Chondrocyte (in vitro differentiated cells): ENCODE results near the gene PAGE2. TPM values are rescaled to one million over a fixed set of nuclear protein-coding genes. Genes with fewer than 3 reads are reported as not detected.
A peak's percentile ranks its signal among the peaks of the same experiment; 100 is the strongest.
"Not testable (repeated sequence)": the region's sequence is repeated elsewhere in the genome, so short reads cannot be mapped to it uniquely, and the experiment has no call there.

Experiments used
- DNase-seq: peaks from one replicate; pipeline ENCODE4 v3.0.0; 2021; ENCODE audit warnings: mixed read lengths, low spot score
- H3K27ac Mint-ChIP-seq: one replicate; pipeline ENCODE4 v1.8.0; 2021; ENCODE audit warnings: mild to moderate bottlenecking, moderate library complexity, mixed read lengths; ENCODE audit not compliant: unreplicated experiment
- H3K27me3 Mint-ChIP-seq: 2 replicates; pipeline ENCODE4 v1.8.0; 2021; ENCODE audit warnings: low read depth, mixed read lengths
- H3K36me3 Mint-ChIP-seq: 2 replicates; pipeline ENCODE4 v1.8.0; 2021; ENCODE audit warnings: low read depth, mixed read lengths
- H3K4me1 Mint-ChIP-seq: 2 replicates; pipeline ENCODE4 v1.8.0; 2021; ENCODE audit warnings: low read depth, mild to moderate bottlenecking, mixed read lengths
- H3K4me3 Mint-ChIP-seq: one replicate; pipeline ENCODE4 v1.8.0; 2021; ENCODE audit warnings: mild to moderate bottlenecking, moderate library complexity, mixed read lengths; ENCODE audit not compliant: unreplicated experiment
- H3K9me3 Mint-ChIP-seq: 2 replicates; pipeline ENCODE4 v1.8.0; 2021; ENCODE audit warnings: low read depth, mixed read lengths
- CTCF ChIP-seq: fragments of 200-600 bp; sonication (generic); IDR thresholded peaks from 2 replicates; pipeline ENCODE4 v1.5.0; 2021; ENCODE audit warnings: antibody characterized with exemption, mild to moderate bottlenecking, moderate library complexity
- long read RNA-seq: library from polyadenylated mRNA; stranded (forward); transcript quantifications from one replicate; pipeline ENCODE4 v2.0.0, GENCODE V29; 2021
- total RNA-seq: library from RNA; stranded (reverse); gene quantifications from 3 replicates; pipeline ENCODE4 v1.2.1, GENCODE V29; 2021

Gene PAGE2
- total RNA-seq, result not detected in 3 replicates
- long read RNA-seq, result 0 reads

- Mint-ChIP-seq H3K4me3 (no peak within 1 kb of the TSS), H3K27me3 (no peaks in the 10 kb centered on the region), H3K4me1 (no peaks in the 10 kb centered on the region), H3K27ac (no peak within 1 kb of the TSS), H3K9me3 (peaks cover 17% of the 10 kb centered on the region), H3K36me3 (no peaks in the 10 kb centered on the region)
- TF ChIP-seq CTCF, result no peak
- peak; percentile 90 for DNase-seq
Measured at GRCh38 chrX:55088795-55089489, at the start of gene PAGE2. Gene PAGE2 (plus strand): TSS chrX:55089018. CDS start chrX:55090021, 1,003 bp downstream.

GRCh38 chrX:55039471-55039870 is 49.3 kb upstream of the PAGE2 start:
- TF ChIP-seq CTCF, result no peak

GRCh38 chrX:55041514-55041913 is 47.3 kb upstream of the PAGE2 start:
- H3K4me1 Mint-ChIP-seq, result peaks cover 24% of the 10 kb centered on the region
- H3K27me3 Mint-ChIP-seq, result no peaks in the 10 kb centered on the region
- TF ChIP-seq CTCF, result no peak
- no peaks in the 10 kb centered on the region for H3K36me3 Mint-ChIP-seq
- no peak overlapping the region for H3K27ac Mint-ChIP-seq
- no peak overlapping the region for H3K4me3 Mint-ChIP-seq
- no peak for DNase-seq
- peaks cover 20% of the 10 kb centered on the region for H3K9me3 Mint-ChIP-seq

More at GRCh38 chrX:55039471-55039870, 49.3 kb upstream of the PAGE2 start:
- no peak for DNase-seq
- Mint-ChIP-seq H3K9me3 (peaks cover 21% of the 10 kb centered on the region), H3K4me1 (peaks cover 11% of the 10 kb centered on the region), H3K27ac (no peak overlapping the region), H3K4me3 (no peak overlapping the region), H3K27me3 (no peaks in the 10 kb centered on the region), H3K36me3 (no peaks in the 10 kb centered on the region)

GRCh38 chrX:55050599-55050998 is 38.2 kb upstream of the PAGE2 start:
- H3K9me3 Mint-ChIP-seq, result peaks cover 44% of the 10 kb centered on the region
- not testable (repeated sequence) for H3K27ac Mint-ChIP-seq, H3K4me3 Mint-ChIP-seq, H3K27me3 Mint-ChIP-seq, H3K36me3 Mint-ChIP-seq, DNase-seq, H3K4me1 Mint-ChIP-seq

- Mint-ChIP-seq H3K27me3 (no peaks in the 10 kb centered on the region), H3K4me3 (peak overlapping the region; percentile 38)
Measured at GRCh38 chrX:55056820-55057674, 31.8 kb upstream of the PAGE2 start.

More at GRCh38 chrX:55056820-55057674, 31.8 kb upstream of the PAGE2 start:
- no peak for DNase-seq
- H3K9me3 Mint-ChIP-seq, result peaks cover 21% of the 10 kb centered on the region
- no peak for TF ChIP-seq CTCF
- peaks cover 3% of the 10 kb centered on the region for H3K36me3 Mint-ChIP-seq
- peak overlapping the region; percentile 91 for H3K27ac Mint-ChIP-seq
- H3K4me1 Mint-ChIP-seq, result peaks cover 16% of the 10 kb centered on the region
